OCI-LY7 (cell line): ENCODE results near the gene IDUA. TPM values are rescaled to one million over a fixed set of nuclear protein-coding genes. Genes with fewer than 3 reads are reported as not detected.

Experiments
- BruUV-seq: library from RNA; stranded (reverse); fragments of 400-500 nt; replicated peaks from 2 replicates; lab custom pipeline; 2021; lab: Mats Ljungman, UMichigan
- CTCF ChIA-PET: fragments of 300-600 bp; sonication (Branson Sonifier 250); formaldehyde crosslinking; loops from one replicate; lab custom pipeline; 2022; ENCODE audit warnings: antibody characterized with exemption; ENCODE audit not compliant: unreplicated experiment; lab: Charles Lee
- POLR2A ChIA-PET: fragments of 300-600 bp; sonication (Branson Sonifier 250); formaldehyde crosslinking; loops from one replicate; lab custom pipeline; 2022; ENCODE audit warnings: antibody characterized with exemption; lab: Charles Lee
- DNase-seq: peaks from one replicate; pipeline ENCODE4 v3.0.0-alpha.2; 2015; ENCODE audit warnings: low spot score
- H2AFZ ChIP-seq: fragments of 200-600 bp; sonication (generic), shearing (Covaris generic); 2 replicates; pipeline ENCODE4 v1.6.1; 2014; ENCODE audit warnings: mild to moderate bottlenecking, antibody characterized with exemption, low read length, moderate library complexity
- H3K27ac ChIP-seq: fragments of 200-600 bp; sonication (generic); 2 replicates; pipeline ENCODE4 v1.5.1; 2014; ENCODE audit warnings: mixed run types, low read depth, mild to moderate bottlenecking, moderate library complexity, low read length, inconsistent platforms; ENCODE audit not compliant: poor library complexity, severe bottlenecking
- H3K36me3 ChIP-seq: fragments of 200-600 bp; sonication (generic); 2 replicates; pipeline ENCODE4 v1.6.1; 2014; ENCODE audit warnings: mild to moderate bottlenecking, antibody characterized with exemption, low read length, moderate library complexity, mixed read lengths; ENCODE audit not compliant: insufficient read depth
- H3K4me1 ChIP-seq: fragments of 200-600 bp; sonication (generic); 2 replicates; pipeline ENCODE4 v1.5.1; 2014; ENCODE audit warnings: mild to moderate bottlenecking, low read length; ENCODE audit not compliant: insufficient read depth, poor library complexity, severe bottlenecking
- H3K4me2 ChIP-seq: fragments of 200-600 bp; sonication (generic); 2 replicates; pipeline ENCODE4 v1.6.1; 2014; ENCODE audit warnings: mild to moderate bottlenecking, low read length
- H3K4me3 ChIP-seq: fragments of 200-600 bp; sonication (generic); 2 replicates; pipeline ENCODE4 v1.5.1; 2014; ENCODE audit warnings: mild to moderate bottlenecking, low read depth, low read length; ENCODE audit not compliant: poor library complexity, severe bottlenecking
- H3K79me2 ChIP-seq: fragments of 200-600 bp; sonication (generic); 2 replicates; pipeline ENCODE4 v1.6.1; 2016; ENCODE audit warnings: low read depth, mild to moderate bottlenecking, low read length, moderate library complexity, mixed read lengths; ENCODE audit not compliant: insufficient read depth
- H3K9me2 ChIP-seq: fragments of 200-600 bp; sonication (generic); 2 replicates; pipeline ENCODE4 v1.6.1; 2016; ENCODE audit warnings: mild to moderate bottlenecking, low read length, mixed read lengths; ENCODE audit not compliant: insufficient read depth
- H3K9me3 ChIP-seq: fragments of 200-600 bp; sonication (generic); 2 replicates; pipeline ENCODE4 v1.6.1; 2014; ENCODE audit warnings: mild to moderate bottlenecking, mixed run types, low read length, mixed read lengths
- H4K20me1 ChIP-seq: fragments of 200-600 bp; sonication (generic); 2 replicates; pipeline ENCODE4 v1.6.1; 2014; ENCODE audit warnings: mild to moderate bottlenecking, antibody characterized with exemption, low read length, moderate library complexity, mixed read lengths; ENCODE audit not compliant: insufficient read depth
- EZH2phosphoT487 ChIP-seq: fragments of 200-600 bp; sonication (generic); IDR thresholded peaks from 2 replicates; pipeline ENCODE4 v1.6.1; 2018; ENCODE audit warnings: low read depth, borderline replicate concordance, mild to moderate bottlenecking, mixed run types, antibody characterized with exemption, low read length, moderate library complexity, mixed read lengths
- intact Hi-C: fragments of 100-400 bp; cut with micrococcal nuclease; formaldehyde crosslinking; loops from one replicate; pipeline ENCODE4 v1.10.0; 2022; ENCODE audit not compliant: unreplicated experiment
- total RNA-seq, 2 experiments: library from RNA; depleted of rRNA in 1 of 2; stranded (reverse); fragments of >200 nt in 1 of 2; shearing (Covaris generic) in 1 of 2; gene quantifications; 2 replicates each; pipeline ENCODE4 v1.2.3, GENCODE V29; 2014 to 2022
- TF ChIP-seq, protein P1 (sequence below): fragments of 200-600 bp; sonication (generic); conservative IDR thresholded peaks from 2 replicates; pipeline ENCODE4 v1.5.1; 2014; ENCODE audit warnings: mild to moderate bottlenecking, antibody characterized with exemption, low read length, moderate library complexity, mixed read lengths

Gene IDUA
- total RNA-seq, 2 experiments from 2014 or later = 12.3 to 15.7 TPM

DNA sequence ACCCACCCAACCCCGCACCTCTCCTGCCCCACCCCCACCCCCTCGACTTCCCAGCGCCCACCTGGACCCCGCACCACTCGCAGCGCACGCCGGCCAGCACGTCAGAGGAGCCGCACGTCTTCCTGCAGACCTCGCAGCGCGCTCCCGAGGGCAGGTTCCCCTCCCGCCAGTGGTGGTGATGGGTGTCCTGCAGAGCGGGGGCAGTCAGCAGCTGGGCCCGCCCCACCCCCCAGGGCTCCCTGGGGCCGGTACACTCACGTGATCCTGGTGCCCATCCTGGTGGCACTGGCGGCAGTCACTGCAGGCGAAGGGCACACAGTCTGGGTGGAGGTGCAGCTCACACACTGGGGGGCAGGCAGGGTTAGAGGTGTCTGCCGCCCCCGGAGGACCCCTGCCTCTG lies 18.6 kb upstream of the IDUA start:
- Histone ChIP-seq H3K79me2 (no peaks in the 10 kb centered on the region), H3K4me3 (no peak overlapping the region), H4K20me1 (no peaks in the 10 kb centered on the region), H3K9me2 (no peaks in the 10 kb centered on the region), H2AFZ (no peak overlapping the region), H3K4me2 (no peak overlapping the region), H3K27ac (no peak overlapping the region), H3K4me1 (peaks cover 7% of the 10 kb centered on the region), H3K9me3 (no peaks in the 10 kb centered on the region), H3K36me3 (no peaks in the 10 kb centered on the region)
- ChIA-PET CTCF (no interaction called here), POLR2A (no interaction called here)
- no peak for DNase-seq
- BruUV-seq = no TSS peak
- intact Hi-C loops = no loop called here
- TF ChIP-seq EZH2phosphoT487 = no peak
- TF ChIP-seq, protein P1, sequence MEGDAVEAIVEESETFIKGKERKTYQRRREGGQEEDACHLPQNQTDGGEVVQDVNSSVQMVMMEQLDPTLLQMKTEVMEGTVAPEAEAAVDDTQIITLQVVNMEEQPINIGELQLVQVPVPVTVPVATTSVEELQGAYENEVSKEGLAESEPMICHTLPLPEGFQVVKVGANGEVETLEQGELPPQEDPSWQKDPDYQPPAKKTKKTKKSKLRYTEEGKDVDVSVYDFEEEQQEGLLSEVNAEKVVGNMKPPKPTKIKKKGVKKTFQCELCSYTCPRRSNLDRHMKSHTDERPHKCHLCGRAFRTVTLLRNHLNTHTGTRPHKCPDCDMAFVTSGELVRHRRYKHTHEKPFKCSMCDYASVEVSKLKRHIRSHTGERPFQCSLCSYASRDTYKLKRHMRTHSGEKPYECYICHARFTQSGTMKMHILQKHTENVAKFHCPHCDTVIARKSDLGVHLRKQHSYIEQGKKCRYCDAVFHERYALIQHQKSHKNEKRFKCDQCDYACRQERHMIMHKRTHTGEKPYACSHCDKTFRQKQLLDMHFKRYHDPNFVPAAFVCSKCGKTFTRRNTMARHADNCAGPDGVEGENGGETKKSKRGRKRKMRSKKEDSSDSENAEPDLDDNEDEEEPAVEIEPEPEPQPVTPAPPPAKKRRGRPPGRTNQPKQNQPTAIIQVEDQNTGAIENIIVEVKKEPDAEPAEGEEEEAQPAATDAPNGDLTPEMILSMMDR = no peak

DNA sequence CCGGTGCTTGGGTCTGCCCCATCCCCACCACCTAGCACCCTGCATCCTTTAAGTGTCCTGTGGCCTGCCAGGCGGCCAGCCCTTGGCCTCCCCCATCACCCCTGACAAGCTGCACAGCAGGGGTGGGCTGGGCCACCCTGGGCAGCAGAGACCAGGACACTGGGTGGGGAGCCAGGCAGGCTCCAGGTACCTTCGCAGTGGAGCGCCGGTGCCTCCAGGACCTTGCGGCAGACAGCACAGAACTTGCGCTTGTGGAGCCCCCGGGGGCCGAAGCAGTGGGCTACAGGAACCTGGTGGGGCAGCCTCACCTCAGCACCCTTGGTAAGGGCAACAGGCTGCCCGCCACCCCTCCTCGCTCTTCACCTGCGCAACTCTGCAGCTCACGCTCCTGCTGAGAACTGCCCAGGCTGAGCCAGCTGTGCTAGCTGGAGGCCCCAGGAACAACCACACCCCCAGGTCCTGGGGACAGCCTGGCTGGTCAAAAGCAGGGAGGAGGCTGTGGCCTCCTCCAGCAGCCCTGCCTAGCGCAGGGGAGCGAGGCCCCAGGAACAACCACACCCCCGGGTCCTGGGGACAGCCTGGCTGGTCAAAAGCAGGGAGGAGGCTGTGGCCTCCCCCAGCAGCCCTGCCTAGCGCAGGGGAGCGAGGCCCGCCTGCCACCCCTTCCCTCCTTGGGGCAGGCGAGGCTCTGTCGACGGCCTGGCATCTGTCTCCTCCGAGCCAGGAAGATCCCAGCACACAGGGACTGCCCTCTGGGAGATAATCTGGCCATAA lies 18.0 kb upstream of the IDUA start:
- BruUV-seq = no TSS peak
- ChIA-PET CTCF (no interaction called here), POLR2A (no interaction called here)
- Histone ChIP-seq H3K36me3 (no peaks in the 10 kb centered on the region), H3K79me2 (no peaks in the 10 kb centered on the region), H4K20me1 (no peaks in the 10 kb centered on the region), H2AFZ (no peak overlapping the region), H3K9me3 (no peaks in the 10 kb centered on the region), H3K4me3 (no peak overlapping the region), H3K4me2 (no peak overlapping the region), H3K9me2 (no peaks in the 10 kb centered on the region), H3K4me1 (peaks cover 7% of the 10 kb centered on the region), H3K27ac (no peak overlapping the region)
- TF ChIP-seq EZH2phosphoT487 = no peak
- TF ChIP-seq, protein P1 = no peak
- intact Hi-C loops = no loop called here
- DNase-seq = no peak

DNA sequence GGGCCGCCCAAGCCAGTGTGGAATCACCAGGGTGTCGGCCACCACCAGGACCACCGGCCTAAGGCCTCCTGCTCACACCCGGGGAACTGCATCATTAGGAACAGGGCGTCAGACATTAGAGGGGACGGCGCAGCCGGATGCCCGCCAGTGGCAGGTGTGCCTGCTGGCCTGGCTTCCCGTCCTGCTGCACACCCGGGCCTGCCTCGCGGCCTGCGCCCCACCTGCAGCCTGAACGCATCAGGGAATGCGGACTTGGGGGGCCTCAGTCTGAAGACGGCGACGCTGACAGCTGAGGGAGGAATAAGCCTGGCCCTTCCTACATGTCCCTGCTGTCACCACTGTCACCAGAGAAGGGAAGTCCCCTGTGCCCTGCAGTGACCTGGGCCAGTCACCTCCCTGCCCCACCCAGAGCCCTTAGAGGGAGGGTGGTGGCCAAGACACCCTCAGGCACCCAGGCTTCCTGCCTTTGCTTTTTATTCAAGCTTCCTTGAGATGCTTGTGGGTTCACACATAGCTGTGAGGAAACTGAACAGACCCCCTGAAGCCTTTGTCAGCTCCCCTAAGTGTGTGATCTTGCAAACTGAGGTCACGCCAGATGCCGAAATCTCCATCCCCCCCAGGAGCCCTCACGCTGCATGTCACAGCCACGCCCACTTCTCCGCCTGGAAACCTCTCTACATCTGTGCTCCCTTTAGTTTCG lies 16.6 kb upstream of the IDUA start:
- H3K9me3 ChIP-seq = no peaks in the 10 kb centered on the region
- TF ChIP-seq, protein P1 = no peak
- no peak for TF ChIP-seq EZH2phosphoT487
- no TSS peak for BruUV-seq
- CTCF ChIA-PET = no interaction called here
- peaks cover 7% of the 10 kb centered on the region for H3K4me1 ChIP-seq
- no peak overlapping the region for H3K27ac ChIP-seq
- H3K36me3 ChIP-seq = no peaks in the 10 kb centered on the region
- H3K9me2 ChIP-seq = no peaks in the 10 kb centered on the region
- H4K20me1 ChIP-seq = no peaks in the 10 kb centered on the region
- H2AFZ ChIP-seq = no peak overlapping the region
- no peak overlapping the region for H3K4me3 ChIP-seq
- H3K79me2 ChIP-seq = no peaks in the 10 kb centered on the region
- POLR2A ChIA-PET = no interaction called here
- no peak overlapping the region for H3K4me2 ChIP-seq
- no peak for DNase-seq
- intact Hi-C loops = loop anchor here (5.0 kb wide), 1 partner anchor 33 kb away; no protein-coding TSS in a partner anchor
